AG09309 (cell line): Measurements from ENCODE around the gene WNT6.

Experiments
- DNase-seq: peaks from one replicate; pipeline ENCODE4 v3.0.0-alpha.2; 2010; ENCODE audit warnings: low read depth
- H3K4me3 ChIP-seq: 2 replicates; pipeline ENCODE4 v1.5.1; 2011; ENCODE audit warnings: mild to moderate bottlenecking, low read depth, low read length, moderate library complexity; ENCODE audit not compliant: control insufficient read depth
- CTCF ChIP-seq: IDR thresholded peaks from 2 replicates; pipeline ENCODE4 v1.5.1; 2011; ENCODE audit warnings: mild to moderate bottlenecking, low read depth, low read length, inconsistent platforms; ENCODE audit not compliant: insufficient read depth, control insufficient read depth; ENCODE audit errors: missing control alignments

WNT6 gene

GRCh38 chr2:218880102-218880858 lies 20.7 kb downstream of the WNT6 start, which contains the start of gene WNT10A:
Gene WNT10A, plus strand, starts transcription at chr2:218880852. Its CDS starts 144 bp downstream, at chr2:218880996.
- DNase-seq: no peak
- no peak within 1 kb of the TSS for H3K4me3 ChIP-seq
- no peak for TF ChIP-seq CTCF

GRCh38 chr2:218880859-218881594 lies 21.4 kb downstream of the WNT6 start:
- TF ChIP-seq CTCF: no peak
- no peak overlapping the region for H3K4me3 ChIP-seq
- no peak for DNase-seq

GRCh38 chr2:218881744-218882460 lies 22.3 kb downstream of the WNT6 start:
- no peak overlapping the region for H3K4me3 ChIP-seq
- no peak for TF ChIP-seq CTCF
- DNase-seq: no peak

- no peak for DNase-seq
- no peak for TF ChIP-seq CTCF
- H3K4me3 ChIP-seq: no peak overlapping the region
Observed at GRCh38 chr2:218882461-218882816, 22.8 kb downstream of the WNT6 start.

GRCh38 chr2:218882866-218883366 lies 23.3 kb downstream of the WNT6 start:
- DNase-seq: no peak
- no peak for TF ChIP-seq CTCF
- no peak overlapping the region for H3K4me3 ChIP-seq
